Heart left ventricle (tissue), 13 donors: ENCODE measurements around the gene ISOC2.

Source experiments
- POLR2A ChIP-seq, 2 donors: fragments of 450-650 bp; IDR thresholded peaks; one replicate each; pipeline ENCODE4 v1.6.1; 2017; ENCODE audit warnings: antibody characterized with exemption in 2 of 2, mild to moderate bottlenecking in 2 of 2, moderate library complexity in 2 of 2
- TF ChIP-seq, protein P1 (sequence below), 12 donors: fragments of 200-600 bp; sonication (generic) in 4 of 12; IDR thresholded peaks; one replicate each; pipeline versions ENCODE4 v1.5.0 to v1.8.0; 2018 to 2022; ENCODE audit warnings: antibody characterized with exemption in 12 of 12, mild to moderate bottlenecking in 5 of 12
- donor health status: ischemic (EF 13 %, LVEDD 7.1; RV severe dilation, severe dysfunction).
- donor health status: DM: no; HTN: yes; CAD: no.
- donor health status: DM: no; HTN: no; CAD: no.
- donor health status: ischemic (EF 25% LVEDD 6.9; RV normal size, moderate dysfunction).
- donor health status: ischemic (EF 25% LVEDD 5.7; RV mildly dilated, moderate dysfunction).
- donor health status: ischemic (EF 35%, LVEDD 5.7; RV mildly dilated, moderate dysfunction).
- donor health status: nonischemic (EF 11% LVEDD 7.7; RV severe dilation, severe dysfunction).
- donor health status: DM: yes; HTN: yes; CAD: no.
- donor health status: PGD.
- donor health status: ischemic (EF 29% LVEDD 5.4; RV normal size, mild dysfunction).
- donor health status: nonischemic (EF 23%, LVEDD 6.1; RV moderate dilation, normal function).

DNA sequence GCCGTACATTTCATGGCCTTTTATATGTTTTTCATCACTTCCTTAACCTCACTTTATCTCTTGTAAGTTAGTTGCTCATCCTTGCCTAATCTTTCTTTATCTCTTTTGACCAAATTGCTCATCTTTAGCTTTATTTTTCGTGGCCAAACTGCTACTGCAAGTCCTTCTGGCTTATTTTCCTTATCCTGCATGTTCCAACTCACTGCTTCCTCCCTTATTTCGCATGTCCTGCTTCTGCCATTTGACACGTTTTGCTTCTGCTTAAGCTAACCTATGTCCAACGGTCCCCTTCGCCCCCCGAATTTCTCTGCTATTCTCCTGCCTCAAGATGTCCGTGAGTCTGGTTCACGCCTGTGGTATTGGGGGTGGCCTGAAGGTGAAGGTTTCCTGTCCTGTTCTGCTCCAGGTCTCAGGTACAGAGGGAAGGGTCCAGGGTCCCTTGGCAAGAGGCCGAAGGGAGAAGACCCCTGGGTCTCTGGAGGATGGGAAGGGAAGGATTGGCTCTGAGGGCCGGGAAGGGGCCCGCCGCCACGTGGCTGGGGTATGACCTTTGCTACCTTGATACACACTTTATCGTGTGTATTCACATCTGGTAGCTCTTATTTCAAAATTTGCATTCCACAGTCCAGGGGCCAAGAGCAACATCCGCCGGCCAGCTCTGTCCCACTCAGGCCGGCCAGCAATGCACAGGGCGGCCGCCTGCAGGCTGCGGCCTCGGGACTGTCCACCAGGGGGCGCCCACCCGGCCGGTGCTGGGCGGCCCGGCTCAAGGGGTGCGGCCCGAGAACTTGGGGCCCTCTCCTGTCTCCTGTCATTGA lies 6.0 kb upstream of the ISOC2 start:
- TF ChIP-seq, protein P1, sequence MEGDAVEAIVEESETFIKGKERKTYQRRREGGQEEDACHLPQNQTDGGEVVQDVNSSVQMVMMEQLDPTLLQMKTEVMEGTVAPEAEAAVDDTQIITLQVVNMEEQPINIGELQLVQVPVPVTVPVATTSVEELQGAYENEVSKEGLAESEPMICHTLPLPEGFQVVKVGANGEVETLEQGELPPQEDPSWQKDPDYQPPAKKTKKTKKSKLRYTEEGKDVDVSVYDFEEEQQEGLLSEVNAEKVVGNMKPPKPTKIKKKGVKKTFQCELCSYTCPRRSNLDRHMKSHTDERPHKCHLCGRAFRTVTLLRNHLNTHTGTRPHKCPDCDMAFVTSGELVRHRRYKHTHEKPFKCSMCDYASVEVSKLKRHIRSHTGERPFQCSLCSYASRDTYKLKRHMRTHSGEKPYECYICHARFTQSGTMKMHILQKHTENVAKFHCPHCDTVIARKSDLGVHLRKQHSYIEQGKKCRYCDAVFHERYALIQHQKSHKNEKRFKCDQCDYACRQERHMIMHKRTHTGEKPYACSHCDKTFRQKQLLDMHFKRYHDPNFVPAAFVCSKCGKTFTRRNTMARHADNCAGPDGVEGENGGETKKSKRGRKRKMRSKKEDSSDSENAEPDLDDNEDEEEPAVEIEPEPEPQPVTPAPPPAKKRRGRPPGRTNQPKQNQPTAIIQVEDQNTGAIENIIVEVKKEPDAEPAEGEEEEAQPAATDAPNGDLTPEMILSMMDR (IDR thresholded peaks at IDR 0.05), result peak; percentile 96 to 100 (median 99)
- TF ChIP-seq POLR2A (IDR thresholded peaks at IDR 0.05), result no peak
